ENCODE data around the gene CFAP410. TPM values are rescaled to one million over a fixed set of nuclear protein-coding genes. Genes with fewer than 3 reads are reported as not detected.

CFAP410 gene
- total and polyA plus RNA-seq, 11 donors, result 10.4 to 31.6 (median 16.4) TPM

- TF ChIP-seq CTCF (IDR thresholded peaks at IDR 0.05) (no peak), POLR2A (IDR thresholded peaks at IDR 0.05) (no peak)
- ATAC-seq (no peak), DNase-seq (no peak)
- no peaks in the 10 kb centered on the region for H3K27me3 ChIP-seq
- H3K9me3 ChIP-seq, result no peaks in the 10 kb centered on the region
- no peaks in the 10 kb centered on the region for H3K4me1 ChIP-seq
- intact Hi-C loops (cut with DNase I), result loop anchor here in 2 of 10 donors (10.0 kb wide), 2 partner anchors 62 to 318 kb away; no protein-coding TSS in a partner anchor
- no peak overlapping the region for H3K4me3 ChIP-seq
- H3K36me3 ChIP-seq, result peaks cover 0 to 89% (median 47%) of the 10 kb centered on the region in 9 donors
- H3K27ac ChIP-seq, result no peak overlapping the region
- 95 to 97% (median 96%) methylated on average over 15 to 19 of the region's 19 CpGs for WGBS, 4 donors
Observed at GRCh38 chr21:44312716-44313115, 26.5 kb downstream of the CFAP410 start.

GRCh38 chr21:44312089-44312488, 27.1 kb downstream of the CFAP410 start:
- H3K9me3 ChIP-seq, result no peaks in the 10 kb centered on the region
- no peak overlapping the region for H3K27ac ChIP-seq
- H3K4me1 ChIP-seq, result no peaks in the 10 kb centered on the region
- no peak for ATAC-seq
- TF ChIP-seq POLR2A (IDR thresholded peaks at IDR 0.05), result no peak
- TF ChIP-seq CTCF (IDR thresholded peaks at IDR 0.05), result no peak
- DNase-seq, result no peak
- H3K4me3 ChIP-seq, result no peak overlapping the region
- 93 to 94% (median 94%) methylated on average over 19 to 22 of the region's 22 CpGs for WGBS, 4 donors
- intact Hi-C loops (cut with DNase I), result loop anchor here in 2 of 10 donors (10.0 kb wide), 2 partner anchors 63 to 317 kb away; no protein-coding TSS in a partner anchor
- peaks cover 0 to 89% (median 42%) of the 10 kb centered on the region in 9 donors for H3K36me3 ChIP-seq
- H3K27me3 ChIP-seq, result no peaks in the 10 kb centered on the region

GRCh38 chr21:44310628-44311507, 28.3 kb downstream of the CFAP410 start:
- DNase-seq (no peak), ATAC-seq (no peak)
- intact Hi-C loops (cut with DNase I), result loop anchor here in 3 of 10 donors (2.0 to 10.0 kb wide), 3 partner anchors 26 to 316 kb away; no protein-coding TSS in a partner anchor
- no peak overlapping the region for H3K4me3 ChIP-seq
- H3K27ac ChIP-seq, result no peak overlapping the region
- peaks cover 0 to 89% (median 42%) of the 10 kb centered on the region in 9 donors for H3K36me3 ChIP-seq
- no peaks in the 10 kb centered on the region for H3K9me3 ChIP-seq
- TF ChIP-seq CTCF (IDR thresholded peaks at IDR 0.05), result no peak
- TF ChIP-seq POLR2A (IDR thresholded peaks at IDR 0.05), result no peak
- WGBS, 4 donors, result 89 to 93% (median 91%) methylated on average over 20 to 28 of the region's 28 CpGs
- H3K4me1 ChIP-seq, result peaks cover 0 to 11% (median 0%) of the 10 kb centered on the region in 12 donors
- H3K27me3 ChIP-seq, result no peaks in the 10 kb centered on the region

Measured in heart left ventricle (tissue), 16 donors.